Astrocyte of the spinal cord (primary cell): ENCODE measurements around the gene KCNIP4.
A peak's percentile ranks its signal among the peaks of the same experiment; 100 is the strongest.

ENCODE experiments used
- DNase-seq: peaks from one replicate; pipeline ENCODE4 v3.0.0; 2011; ENCODE audit warnings: low read depth, low spot score
- H3K4me3 ChIP-seq: 2 replicates; pipeline ENCODE4 v1.5.1; 2011; ENCODE audit warnings: low read depth, mild to moderate bottlenecking, low read length, moderate library complexity
- in situ Hi-C: cut with HindIII; loops from 2 replicates; pipeline ENCODE4 v1.10.0; 2017; ENCODE audit warnings: low sequenced_read_pairs
- TF ChIP-seq, protein P1 (sequence below): IDR thresholded peaks from 2 replicates; pipeline ENCODE4 v1.5.1; 2012; ENCODE audit warnings: low read depth, mild to moderate bottlenecking, low read length, inconsistent platforms

Gene KCNIP4

DNA sequence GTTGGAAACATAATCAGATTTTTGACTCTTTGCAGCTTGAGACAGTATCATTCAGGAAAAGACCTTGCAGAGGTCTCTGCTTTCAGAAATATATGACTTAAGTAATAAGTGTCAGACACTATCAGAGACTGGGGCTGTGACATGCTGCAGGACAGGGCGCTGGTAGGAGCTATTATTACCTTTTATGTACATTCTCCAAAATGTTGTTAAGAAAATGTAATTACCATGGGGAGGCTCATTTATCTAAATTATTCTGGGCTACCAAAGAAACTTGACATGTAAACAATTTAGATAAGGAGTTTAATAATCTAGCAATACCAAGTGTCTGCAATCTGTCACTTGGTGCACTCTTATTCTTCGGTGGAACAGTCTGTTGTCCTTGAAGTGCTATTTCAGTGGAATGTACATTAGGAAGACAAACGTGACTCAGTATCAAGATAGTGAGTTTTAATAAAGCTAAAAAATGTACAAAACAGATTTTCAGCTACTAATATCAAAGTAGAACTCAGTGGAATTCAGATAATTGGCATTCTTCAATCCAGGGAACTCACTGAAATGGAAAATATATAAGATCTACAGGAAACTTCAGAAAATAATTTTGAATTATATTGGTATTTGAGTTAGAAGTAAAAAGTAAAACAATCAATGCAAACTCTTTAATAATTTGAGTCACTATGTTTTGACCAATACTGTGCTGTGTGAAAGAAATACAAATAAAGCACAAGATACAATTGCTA is 214.5 kb downstream of the KCNIP4 start:
- DNase-seq = no peak
- in situ Hi-C loops = no loop called here
- no peak overlapping the region for H3K4me3 ChIP-seq
- TF ChIP-seq, protein P1, sequence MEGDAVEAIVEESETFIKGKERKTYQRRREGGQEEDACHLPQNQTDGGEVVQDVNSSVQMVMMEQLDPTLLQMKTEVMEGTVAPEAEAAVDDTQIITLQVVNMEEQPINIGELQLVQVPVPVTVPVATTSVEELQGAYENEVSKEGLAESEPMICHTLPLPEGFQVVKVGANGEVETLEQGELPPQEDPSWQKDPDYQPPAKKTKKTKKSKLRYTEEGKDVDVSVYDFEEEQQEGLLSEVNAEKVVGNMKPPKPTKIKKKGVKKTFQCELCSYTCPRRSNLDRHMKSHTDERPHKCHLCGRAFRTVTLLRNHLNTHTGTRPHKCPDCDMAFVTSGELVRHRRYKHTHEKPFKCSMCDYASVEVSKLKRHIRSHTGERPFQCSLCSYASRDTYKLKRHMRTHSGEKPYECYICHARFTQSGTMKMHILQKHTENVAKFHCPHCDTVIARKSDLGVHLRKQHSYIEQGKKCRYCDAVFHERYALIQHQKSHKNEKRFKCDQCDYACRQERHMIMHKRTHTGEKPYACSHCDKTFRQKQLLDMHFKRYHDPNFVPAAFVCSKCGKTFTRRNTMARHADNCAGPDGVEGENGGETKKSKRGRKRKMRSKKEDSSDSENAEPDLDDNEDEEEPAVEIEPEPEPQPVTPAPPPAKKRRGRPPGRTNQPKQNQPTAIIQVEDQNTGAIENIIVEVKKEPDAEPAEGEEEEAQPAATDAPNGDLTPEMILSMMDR = no peak

DNA sequence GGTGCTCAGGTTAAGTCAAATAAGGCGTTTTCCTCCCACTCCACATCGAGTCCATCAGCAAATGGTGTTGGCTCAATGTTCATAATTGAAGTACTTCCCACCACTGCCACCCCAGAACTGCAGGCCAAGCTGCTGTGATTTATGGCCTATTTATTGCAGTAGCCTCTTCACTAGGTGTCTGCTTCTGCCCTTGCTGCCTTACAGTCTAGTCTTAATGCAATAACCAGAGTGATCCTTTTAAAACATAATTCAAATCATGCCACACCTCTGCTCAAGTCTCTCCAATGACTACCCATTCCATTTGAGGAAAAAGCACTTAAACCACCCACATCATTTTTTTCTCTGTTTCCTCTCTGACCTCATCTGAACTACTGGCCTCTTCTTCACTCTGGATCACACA is 220.3 kb downstream of the KCNIP4 start:
- in situ Hi-C loops = no loop called here
- TF ChIP-seq, protein P1 = no peak
- H3K4me3 ChIP-seq = no peak overlapping the region
- DNase-seq = no peak

DNA sequence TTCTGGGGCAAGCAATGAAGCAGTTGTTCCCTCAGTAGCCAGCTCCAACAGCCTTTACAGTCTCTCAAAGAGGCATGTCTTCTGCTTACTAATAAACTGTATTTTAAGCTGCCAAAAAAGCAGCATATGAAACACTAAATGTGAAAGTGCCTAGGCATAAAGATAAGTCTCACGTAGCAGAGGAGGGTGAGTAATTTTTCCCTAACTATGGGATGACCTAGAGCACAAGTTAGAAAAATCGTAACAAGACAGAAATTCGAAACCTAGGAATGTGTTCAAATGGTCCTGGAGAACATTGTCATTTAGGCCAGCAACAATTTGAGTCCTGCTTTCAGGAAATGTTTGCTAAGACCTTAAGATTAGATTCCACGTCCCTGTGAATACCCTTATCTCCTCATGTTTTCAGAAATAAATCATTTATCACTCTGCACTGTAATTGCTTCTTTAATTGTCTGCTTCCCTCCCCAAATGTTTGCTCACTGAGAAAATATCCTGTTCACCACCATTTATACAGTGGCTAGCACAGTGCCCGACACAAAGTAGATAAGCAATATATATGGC is 222.2 kb downstream of the KCNIP4 start:
- peak; percentile 15 for DNase-seq
- H3K4me3 ChIP-seq = no peak overlapping the region
- in situ Hi-C loops = no loop called here

DNA sequence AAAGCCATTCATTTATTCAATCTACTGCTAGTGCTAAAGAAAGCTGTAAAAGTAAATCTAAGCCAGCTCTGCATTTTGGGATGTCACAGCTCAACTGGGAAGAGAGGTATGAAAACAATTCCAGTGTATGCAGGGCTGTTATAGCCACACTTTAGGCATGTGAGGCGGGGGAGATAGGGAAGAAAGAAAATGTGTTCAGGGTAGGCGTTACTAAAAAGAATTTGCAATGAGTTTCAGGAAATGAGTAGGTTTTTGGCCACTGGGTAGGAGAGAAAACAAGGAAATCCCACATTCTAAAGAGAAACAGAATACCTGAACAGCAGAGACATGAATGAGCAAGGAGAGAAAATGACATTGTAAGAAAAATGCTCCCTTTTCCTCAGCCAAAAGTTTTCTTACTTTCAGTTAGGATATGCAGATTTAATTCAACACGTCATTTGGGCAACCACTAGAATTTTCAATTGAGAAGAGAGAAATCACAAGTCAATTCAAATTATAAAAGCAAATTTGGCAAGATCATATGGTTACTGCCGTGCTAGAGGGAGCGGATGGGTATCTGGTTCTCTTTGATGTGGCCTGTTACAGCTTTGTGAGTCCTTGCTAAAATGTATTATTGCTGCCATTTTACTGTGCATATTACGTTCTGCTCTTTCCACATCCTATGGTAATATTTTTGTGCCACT is 226.3 kb downstream of the KCNIP4 start:
- no peak overlapping the region for H3K4me3 ChIP-seq
- in situ Hi-C loops = no loop called here
- DNase-seq = no peak
- TF ChIP-seq, protein P1 = no peak

More for the DNA sequence above, 222.2 kb downstream of the KCNIP4 start:
- TF ChIP-seq, protein P1 = no peak

- no peak for DNase-seq
- H3K4me3 ChIP-seq = no peak overlapping the region
- in situ Hi-C loops = no loop called here
- TF ChIP-seq, protein P1 = no peak
These were observed 232.0 kb downstream of the KCNIP4 start for GRCh38 chr4:21716531-21716930.

GRCh38 chr4:21710179-21710835 is 238.3 kb downstream of the KCNIP4 start:
- TF ChIP-seq, protein P1 = no peak
- in situ Hi-C loops = no loop called here
- DNase-seq = no peak
- H3K4me3 ChIP-seq = no peak overlapping the region
